HG03457 (cell line): ENCODE results near the gene C11orf52.

Experiments used
- ATAC-seq: cut with Tn5 transposase; IDR thresholded peaks from one replicate; pipeline ENCODE4 v1.9.1; 2021; ENCODE audit warnings: moderate number of reproducible peaks; ENCODE audit not compliant: unreplicated experiment

C11orf52 gene

GRCh38 chr11:111937461-111937769 is 18.7 kb downstream of the C11orf52 start:
- ATAC-seq: no peak

DNA sequence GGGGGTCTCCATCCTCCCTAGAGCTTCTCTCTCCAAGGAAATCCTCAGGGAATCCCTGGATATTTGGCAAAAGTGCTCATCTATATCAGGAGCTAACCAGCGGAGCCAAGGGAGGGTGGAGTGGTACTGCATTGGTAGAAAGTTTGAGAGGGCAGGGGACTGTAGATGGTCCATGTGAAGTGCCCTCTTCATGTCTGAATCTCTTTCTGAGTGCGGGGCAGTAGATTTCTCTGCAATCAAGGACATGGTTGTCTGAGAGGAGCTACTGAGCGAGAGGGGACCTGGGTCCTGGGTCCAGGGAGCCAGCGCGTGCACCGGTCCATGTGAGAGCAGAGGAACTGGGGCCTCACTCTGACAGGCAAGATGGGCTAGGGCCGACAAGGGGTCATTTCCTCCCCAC is 19.1 kb downstream of the C11orf52 start:
- no peak for ATAC-seq

GRCh38 chr11:111938687-111939160 is 20.0 kb downstream of the C11orf52 start:
- ATAC-seq: peak; percentile 59

DNA sequence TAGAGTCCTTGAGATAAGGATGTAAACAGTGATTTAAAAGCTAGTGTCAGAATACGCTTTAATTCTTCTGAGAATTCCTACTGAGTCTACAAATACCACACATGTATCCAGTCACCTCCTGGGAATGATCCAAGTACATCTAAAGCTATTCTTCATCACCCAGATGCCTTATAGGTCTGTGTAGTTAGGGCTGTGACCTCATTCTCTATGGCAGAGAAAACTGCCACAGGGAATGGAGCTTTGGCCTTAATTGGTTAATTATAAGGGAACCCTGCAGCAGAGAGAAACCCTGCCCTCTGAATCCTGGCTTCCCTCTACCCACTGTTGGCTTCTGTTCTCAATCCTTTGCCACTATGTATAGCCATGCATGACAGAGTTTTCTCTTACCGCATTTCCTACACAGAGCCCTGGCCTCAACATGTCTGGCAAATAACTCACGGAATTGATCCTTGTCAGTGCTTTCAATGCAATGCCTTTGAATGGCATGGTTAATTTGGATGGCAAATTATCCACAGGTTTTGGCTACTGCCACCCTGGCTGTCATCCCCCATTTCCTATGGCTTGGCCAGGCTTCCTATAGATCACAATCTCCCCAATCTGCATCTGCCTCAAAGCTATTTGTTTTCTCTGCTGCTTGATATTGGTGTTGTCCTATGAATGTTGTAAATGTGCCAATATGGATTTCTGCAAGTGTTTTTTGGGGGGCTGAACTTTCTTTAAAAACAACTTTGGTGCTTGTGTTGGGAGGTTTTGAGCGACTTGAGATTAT is 21.3 kb downstream of the C11orf52 start:
- no peak for ATAC-seq

GRCh38 chr11:111941963-111942362 is 23.2 kb downstream of the C11orf52 start:
- ATAC-seq: no peak

DNA sequence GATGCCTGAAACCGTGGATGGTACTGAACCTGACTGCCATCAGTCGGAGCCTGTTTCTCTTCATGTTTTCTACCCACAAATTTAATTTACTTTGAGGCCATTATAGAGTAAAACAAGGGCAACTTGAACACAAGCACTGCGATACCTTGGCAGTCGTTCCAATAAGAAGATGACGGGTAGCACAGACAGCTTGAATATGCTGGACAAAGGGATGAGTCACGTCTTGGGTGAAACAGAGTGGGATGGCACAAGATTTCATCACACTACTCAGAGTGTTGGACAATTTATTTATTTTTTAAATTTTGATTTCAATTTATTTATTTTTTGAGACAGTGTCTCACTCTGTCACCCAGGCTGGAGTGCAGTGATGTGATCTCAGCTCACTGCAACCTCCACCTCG is 24.1 kb downstream of the C11orf52 start:
- no peak for ATAC-seq

DNA sequence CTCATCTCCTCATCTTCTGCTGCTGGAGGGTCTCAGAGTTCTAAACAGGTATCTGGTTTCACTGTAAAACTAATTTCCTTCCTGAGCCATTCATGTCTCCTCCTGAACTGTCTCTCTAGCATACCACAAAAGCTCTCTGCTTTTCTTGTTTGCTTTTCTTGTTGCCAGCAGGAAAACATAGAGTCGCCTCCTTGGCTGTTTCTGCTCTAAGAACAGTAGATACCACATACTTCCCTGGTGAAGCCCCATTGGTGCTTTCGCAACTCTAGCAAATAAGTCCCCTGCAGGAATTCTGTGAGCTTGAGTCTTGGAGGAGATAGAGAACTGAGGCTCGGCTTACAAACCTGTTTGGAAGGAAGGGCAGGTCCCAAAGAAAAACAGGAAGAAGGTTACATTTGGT is 25.4 kb downstream of the C11orf52 start:
- no peak for ATAC-seq

DNA sequence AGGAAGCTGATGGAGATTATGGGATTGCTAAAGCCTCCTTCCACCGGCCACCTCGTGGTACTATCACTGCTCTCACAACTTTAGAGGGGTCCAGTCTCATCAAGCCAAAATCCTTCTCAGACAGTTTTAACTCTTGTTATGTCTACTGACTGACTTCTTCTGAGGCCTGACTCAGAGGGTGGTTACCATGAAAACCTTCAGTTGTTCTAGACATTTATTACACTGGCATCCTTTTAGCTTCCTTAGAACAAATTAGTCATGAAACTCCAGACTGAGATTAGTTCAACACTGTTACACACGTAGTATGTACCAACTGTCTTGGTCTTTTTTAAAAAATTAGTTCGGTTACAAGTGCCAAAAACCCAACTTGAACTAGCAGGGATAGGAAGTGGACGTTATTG is 25.9 kb downstream of the C11orf52 start:
- ATAC-seq: no peak

DNA sequence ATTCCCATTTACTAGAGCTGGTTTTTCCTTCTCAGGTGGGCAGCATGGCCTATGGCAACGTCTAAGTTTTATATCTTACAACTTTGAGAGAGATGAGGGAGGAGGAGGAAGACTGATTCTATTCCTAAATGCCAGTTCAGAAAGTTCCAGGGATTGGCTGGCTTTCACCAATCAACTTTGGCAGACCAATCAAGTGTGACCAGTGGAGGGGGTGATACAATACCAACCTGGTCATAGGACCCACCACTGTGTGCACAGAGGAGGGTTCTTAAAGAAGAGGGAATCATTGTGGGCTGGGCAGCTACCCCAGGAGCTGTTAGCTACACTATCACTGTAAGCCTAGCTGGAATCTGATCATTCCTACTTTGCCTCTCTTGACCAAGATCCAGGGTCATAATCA is 26.5 kb downstream of the C11orf52 start:
- ATAC-seq: no peak

DNA sequence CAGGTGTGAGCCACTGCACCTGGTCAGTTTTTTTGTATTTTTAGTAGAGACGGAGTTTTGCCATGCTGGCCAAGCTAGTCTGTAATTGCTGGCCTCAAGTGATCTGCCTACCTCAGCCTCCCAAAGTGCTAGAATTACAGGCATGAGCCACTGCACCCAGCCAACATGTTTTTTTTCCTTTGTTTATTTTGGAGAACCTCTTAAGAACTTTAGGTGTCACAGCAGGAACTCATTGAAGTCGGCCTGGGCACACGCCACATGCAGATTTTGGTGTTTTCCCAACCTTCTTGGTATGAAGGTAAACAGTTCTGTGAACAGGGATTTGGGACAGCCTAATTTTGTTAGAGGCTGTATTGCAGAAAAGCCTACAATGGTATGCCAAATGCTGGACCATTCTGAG is 27.8 kb downstream of the C11orf52 start:
- ATAC-seq: no peak

- ATAC-seq: no peak
These were observed 28.4 kb downstream of the C11orf52 start for GRCh38 chr11:111947143-111947542.

DNA sequence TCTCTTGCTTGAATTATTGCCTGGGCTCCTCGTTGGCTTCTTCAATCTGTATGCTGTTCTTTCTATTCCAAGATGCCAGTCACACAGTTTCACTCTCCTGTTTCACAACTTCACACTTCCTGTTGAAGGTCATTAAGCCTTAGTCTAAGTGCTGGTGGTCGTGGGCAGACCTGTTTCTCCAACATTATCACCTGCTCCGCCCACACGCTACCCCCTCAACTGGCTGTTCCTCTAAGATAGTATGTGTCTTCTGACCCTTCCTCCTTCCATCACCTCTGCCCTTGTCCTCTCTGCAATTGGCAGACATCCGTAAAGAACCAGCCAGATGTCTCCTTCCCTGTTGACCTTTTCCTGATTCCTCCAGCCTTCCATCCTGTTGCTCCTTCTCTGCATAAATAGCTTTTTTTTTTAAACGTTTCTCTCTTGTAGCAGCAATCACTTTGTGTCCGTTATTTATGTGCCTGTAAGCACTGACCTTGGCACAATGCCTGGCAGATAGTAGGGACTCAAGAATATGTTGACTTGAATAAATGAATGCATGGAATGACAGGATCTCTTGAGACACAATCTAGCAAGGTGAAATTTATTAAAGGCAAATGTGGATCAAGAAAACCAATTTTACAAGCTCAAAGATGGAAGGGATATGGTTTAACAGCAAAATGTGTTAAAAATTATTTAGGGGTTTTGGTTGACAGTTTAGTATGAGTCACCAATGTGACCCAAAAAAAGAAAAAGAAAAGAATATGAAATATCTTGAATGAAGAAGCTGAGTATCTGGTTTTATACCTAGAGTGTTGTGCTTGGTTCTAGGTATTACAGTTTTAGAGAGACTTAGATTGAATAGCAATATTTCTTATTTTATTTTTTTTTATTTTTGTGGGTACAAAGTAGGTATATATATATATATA is 31.1 kb downstream of the C11orf52 start:
- no peak for ATAC-seq

GRCh38 chr11:111951565-111951964 is 32.9 kb downstream of the C11orf52 start:
- no peak for ATAC-seq

DNA sequence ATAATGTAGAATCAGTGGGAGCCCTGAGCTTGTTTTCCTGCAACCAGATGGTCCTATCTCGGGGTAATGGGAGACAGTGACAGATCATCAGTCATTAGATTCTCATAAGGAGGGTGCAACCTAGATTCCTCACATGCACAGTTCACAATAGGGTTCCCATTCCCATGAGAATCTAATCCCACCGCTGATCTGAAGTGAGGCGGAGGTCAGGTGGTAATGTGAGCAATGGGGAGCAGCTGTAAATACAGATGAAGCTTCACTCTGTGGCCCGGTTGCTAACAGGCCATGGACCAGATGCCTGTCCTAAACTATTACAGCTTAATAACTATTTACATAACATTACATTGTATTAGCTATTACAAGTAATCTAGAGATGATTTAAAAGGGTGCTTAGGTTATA is 35.4 kb downstream of the C11orf52 start:
- no peak for ATAC-seq

DNA sequence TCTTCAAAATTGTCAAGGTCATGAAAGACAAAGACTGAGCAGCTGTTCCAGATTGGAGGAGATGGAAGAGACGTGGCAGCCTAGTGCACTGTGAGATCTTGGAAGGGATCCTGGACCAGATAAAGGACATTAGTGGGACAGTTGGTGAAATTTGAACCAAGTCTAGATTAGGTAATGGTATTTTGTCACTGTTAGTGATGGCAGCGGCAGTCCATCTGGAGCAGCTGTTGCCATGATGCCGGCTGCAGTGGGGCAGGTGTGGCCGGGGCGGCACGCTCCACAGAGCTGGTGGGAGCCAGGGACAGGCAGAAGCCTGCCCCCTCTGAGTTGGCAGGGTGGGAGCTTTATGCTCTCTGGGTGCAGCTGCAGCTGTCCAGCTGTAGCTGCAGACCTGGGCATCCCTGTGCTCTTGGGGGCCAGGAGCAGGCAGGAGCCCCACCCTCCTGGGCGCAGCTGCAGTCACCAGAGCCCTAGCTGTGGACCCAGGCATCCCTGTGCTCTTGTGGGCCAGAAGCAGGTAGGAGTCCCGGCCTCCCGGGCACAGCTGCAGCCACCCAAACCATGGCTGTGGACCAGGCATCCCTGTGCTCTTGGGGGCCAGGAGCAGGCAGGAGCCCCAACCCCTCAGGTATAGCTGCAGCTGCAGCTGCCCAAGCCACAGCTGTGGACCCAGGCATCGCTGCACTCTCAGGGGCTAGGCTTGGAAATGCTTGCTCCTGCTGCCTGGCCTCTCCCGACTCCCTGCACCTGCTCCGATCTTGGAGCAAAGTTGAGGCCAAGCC is 39.1 kb downstream of the C11orf52 start:
- no peak for ATAC-seq

- no peak for ATAC-seq
These were observed 42.2 kb downstream of the C11orf52 start for GRCh38 chr11:111960916-111961315.

DNA sequence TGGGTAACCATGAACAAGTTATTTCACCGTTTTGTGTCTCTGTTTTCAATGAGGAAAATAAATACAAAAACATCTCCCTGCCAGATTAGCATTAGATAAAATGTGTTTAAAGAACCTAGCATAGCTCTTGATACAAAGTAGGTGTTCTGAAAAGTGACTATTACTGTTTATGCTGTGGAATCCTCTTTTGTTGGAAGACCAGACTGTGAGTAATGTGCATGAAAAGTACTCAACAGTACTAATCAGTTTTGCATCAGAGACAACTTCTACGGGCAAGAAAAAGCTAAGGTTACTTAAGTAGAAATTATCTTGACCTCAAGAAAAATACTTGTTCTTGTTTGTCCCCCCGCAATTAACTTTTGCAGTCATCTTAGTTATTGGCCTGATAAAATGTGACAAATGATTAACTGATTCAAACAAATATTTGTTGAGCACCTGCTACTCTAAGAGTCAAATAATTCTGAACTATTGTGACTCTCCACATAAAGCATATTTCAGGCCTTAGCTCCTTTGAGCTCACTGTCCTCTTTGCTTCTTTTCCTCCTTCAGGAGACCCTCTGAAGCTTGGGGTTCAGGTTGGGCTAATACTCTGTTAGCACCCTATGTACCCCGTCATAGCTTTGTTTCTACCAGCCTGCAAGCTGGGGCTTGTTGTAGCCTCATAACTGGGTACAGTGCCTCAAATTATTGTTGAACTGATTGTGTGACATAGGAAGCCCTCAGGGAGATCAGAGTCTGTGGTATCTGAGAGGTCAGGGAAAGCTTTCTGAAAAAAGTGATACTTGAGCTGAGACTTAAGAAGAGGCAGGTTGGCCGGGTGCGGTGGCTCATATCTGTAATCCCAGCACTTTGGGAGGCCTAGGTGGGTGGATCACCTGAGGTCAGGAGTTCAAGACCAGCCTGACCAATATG is 42.9 kb downstream of the C11orf52 start:
- no peak for ATAC-seq

GRCh38 chr11:111963931-111964340 is 45.2 kb downstream of the C11orf52 start:
- no peak for ATAC-seq

GRCh38 chr11:111966678-111967077 is 48.0 kb downstream of the C11orf52 start:
- no peak for ATAC-seq

GRCh38 chr11:111967649-111968048 is 48.9 kb downstream of the C11orf52 start:
- no peak for ATAC-seq
